ENCODE data around the gene PPP1R37. TPM values are rescaled to one million over a fixed set of nuclear protein-coding genes. Genes with fewer than 3 reads are reported as not detected.

PPP1R37 gene
- total and polyA plus RNA-seq, 2 of the 13 experiments (the other 11 are each of a cell fraction or from before 2014, with no cell fraction given), result 9.0 to 14.3 TPM

DNA sequence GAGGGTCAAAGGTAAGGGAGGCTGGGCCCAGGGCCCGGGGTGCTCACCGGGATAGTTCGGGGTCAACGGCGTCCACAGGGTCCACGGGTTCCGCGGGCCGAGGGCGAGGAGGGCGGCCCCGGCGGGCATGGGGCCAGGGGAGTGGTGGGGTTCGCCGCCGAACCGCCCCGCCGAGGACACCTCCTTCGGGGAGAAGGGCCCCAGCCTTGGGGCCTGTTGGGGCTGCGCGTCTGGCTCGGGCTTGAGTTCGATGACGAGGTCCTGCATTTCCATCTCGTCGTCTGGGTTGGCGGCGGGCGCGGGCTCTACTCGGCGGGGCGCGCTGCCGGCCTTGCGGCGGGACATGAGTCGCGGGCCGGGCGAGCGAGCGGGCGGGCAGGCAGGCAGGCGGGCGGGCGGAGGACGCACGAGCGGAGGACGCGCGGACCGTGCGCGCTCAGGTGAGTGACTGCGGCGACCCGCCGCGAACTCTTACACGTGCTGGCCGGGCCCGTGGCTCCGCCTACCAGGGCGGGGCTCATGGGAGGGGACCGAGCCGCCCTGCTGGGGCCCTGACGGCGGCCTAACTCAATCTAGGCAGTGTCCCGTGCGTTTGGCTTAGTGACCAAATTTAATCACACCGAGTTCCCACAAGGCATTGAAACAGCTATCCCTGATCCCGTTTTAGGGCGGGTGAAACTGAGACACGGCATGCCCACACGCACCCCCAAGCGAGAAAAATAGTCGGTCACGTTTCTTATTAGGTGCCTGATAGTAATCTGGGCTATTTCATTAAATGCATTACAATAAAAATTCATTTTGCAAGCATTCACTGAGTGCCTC, 16.7 kb upstream of the PPP1R37 start, which contains the start of gene ZNF296 (continued):
- TF ChIP-seq, protein P1, sequence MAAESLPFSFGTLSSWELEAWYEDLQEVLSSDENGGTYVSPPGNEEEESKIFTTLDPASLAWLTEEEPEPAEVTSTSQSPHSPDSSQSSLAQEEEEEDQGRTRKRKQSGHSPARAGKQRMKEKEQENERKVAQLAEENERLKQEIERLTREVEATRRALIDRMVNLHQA (CRISPR knock-in tag; IDR thresholded peaks at IDR 0.05), result no peak
- TF ChIP-seq ZNF841 (CRISPR knock-in tag; IDR thresholded peaks at IDR 0.05; ENCODE audit: borderline replicate concordance) (no peak), ZNF180 (CRISPR knock-in tag; IDR thresholded peaks at IDR 0.05; ENCODE audit: borderline replicate concordance, low read depth) (no peak), ZNF207 (IDR thresholded peaks at IDR 0.05; ENCODE audit: borderline replicate concordance) (no peak), ZNF205 (CRISPR knock-in tag; IDR thresholded peaks at IDR 0.05) (no peak), PHB2 (IDR thresholded peaks at IDR 0.05; ENCODE audit: partially characterized antibody) (no peak), GABPA (IDR thresholded peaks at IDR 0.05; ENCODE audit: low read depth, low read length) (no peak), GABPA (CRISPR knock-in tag; IDR thresholded peaks at IDR 0.05; ENCODE audit: low read depth) (no peak), ZFP41 (CRISPR knock-in tag; IDR thresholded peaks at IDR 0.05; ENCODE audit: borderline replicate concordance) (no peak), SOX6 (IDR thresholded peaks at IDR 0.05) (no peak), SOX6 (CRISPR knock-in tag; IDR thresholded peaks at IDR 0.05) (no peak), ZFY (CRISPR knock-in tag; IDR thresholded peaks at IDR 0.05) (peak; percentile 84), MAF1 (CRISPR knock-in tag; IDR thresholded peaks at IDR 0.05; ENCODE audit: borderline replicate concordance) (no peak), ZNF260 (CRISPR knock-in tag; IDR thresholded peaks at IDR 0.05; ENCODE audit: borderline replicate concordance, low read depth) (no peak), RNF2 (conservative IDR thresholded peaks at IDR 0.05; ENCODE audit: low read depth) (peak; percentile 58; the same call in 1 of the 2 replicates), HOXD1 (CRISPR knock-in tag; IDR thresholded peaks at IDR 0.05) (0 out of 2 replicates have a peak, but pooled peaks have one; percentile 21), CREM (IDR thresholded peaks at IDR 0.05) (no peak), CREM (CRISPR knock-in tag; IDR thresholded peaks at IDR 0.05) (no peak), HNRNPK (IDR thresholded peaks at IDR 0.05; ENCODE audit: low read depth, low read length, poor library complexity, severe bottlenecking) (no peak), ZNF274 (CRISPR knock-in tag; IDR thresholded peaks at IDR 0.05) (no peak; the same call in 1 of the 2 replicates), AGO2 (optimal IDR thresholded peaks at IDR 0.05; ENCODE audit: low read depth, low read length) (peak; percentile 60), RBM39 (IDR thresholded peaks at IDR 0.05; ENCODE audit: low read depth, low read length, poor library complexity, severe bottlenecking) (no peak), TMF1 (CRISPR knock-in tag; IDR thresholded peaks at IDR 0.05; ENCODE audit: low read depth) (0 out of 2 replicates have a peak, but pooled peaks have one; percentile 60), ZNF891 (CRISPR knock-in tag; IDR thresholded peaks at IDR 0.05) (peak; percentile 61; the same call in 1 of the 2 replicates), ZNF768 (CRISPR knock-in tag; IDR thresholded peaks at IDR 0.05) (peak; percentile 6; the same call in 1 of the 2 replicates), SAP130 (CRISPR knock-in tag; IDR thresholded peaks at IDR 0.05; ENCODE audit: low read depth) (peak; percentile 86)
- TF ChIP-seq, protein P2, sequence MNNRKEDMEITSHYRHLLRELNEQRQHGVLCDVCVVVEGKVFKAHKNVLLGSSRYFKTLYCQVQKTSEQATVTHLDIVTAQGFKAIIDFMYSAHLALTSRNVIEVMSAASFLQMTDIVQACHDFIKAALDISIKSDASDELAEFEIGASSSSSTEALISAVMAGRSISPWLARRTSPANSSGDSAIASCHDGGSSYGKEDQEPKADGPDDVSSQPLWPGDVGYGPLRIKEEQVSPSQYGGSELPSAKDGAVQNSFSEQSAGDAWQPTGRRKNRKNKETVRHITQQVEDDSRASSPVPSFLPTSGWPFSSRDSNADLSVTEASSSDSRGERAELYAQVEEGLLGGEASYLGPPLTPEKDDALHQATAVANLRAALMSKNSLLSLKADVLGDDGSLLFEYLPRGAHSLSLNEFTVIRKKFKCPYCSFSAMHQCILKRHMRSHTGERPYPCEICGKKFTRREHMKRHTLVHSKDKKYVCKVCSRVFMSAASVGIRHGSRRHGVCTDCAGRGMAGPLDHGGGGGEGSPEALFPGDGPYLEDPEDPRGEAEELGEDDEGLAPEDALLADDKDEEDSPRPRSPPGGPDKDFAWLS (CRISPR knock-in tag; IDR thresholded peaks at IDR 0.05; ENCODE audit: borderline replicate concordance), result no peak
- TF ChIP-seq, protein P3, sequence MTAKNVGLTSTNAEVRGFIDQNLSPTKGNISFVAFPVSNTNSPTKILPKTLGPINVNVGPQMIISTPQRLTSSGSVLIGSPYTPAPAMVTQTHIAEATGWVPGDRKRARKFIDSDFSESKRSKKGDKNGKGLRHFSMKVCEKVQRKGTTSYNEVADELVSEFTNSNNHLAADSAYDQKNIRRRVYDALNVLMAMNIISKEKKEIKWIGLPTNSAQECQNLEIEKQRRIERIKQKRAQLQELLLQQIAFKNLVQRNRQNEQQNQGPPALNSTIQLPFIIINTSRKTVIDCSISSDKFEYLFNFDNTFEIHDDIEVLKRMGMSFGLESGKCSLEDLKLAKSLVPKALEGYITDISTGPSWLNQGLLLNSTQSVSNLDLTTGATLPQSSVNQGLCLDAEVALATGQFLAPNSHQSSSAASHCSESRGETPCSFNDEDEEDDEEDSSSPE (CRISPR knock-in tag; IDR thresholded peaks at IDR 0.05), result no peak; the same call in 1 of the 2 replicates
- TF ChIP-seq, protein P4, sequence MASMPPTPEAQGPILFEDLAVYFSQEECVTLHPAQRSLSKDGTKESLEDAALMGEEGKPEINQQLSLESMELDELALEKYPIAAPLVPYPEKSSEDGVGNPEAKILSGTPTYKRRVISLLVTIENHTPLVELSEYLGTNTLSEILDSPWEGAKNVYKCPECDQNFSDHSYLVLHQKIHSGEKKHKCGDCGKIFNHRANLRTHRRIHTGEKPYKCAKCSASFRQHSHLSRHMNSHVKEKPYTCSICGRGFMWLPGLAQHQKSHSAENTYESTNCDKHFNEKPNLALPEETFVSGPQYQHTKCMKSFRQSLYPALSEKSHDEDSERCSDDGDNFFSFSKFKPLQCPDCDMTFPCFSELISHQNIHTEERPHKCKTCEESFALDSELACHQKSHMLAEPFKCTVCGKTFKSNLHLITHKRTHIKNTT (CRISPR knock-in tag; IDR thresholded peaks at IDR 0.05), result no peak

Measured in HepG2 (cell line).